Liver (tissue), 9 donors: Measurements from ENCODE around the gene SPEG. TPM values are rescaled to one million over a fixed set of nuclear protein-coding genes. Genes with fewer than 3 reads are reported as not detected.

Experiments used
- DNase-seq: peaks from one replicate; pipeline ENCODE4 v3.0.0-alpha.2; 2017; ENCODE audit warnings: low spot score
- H3K27ac ChIP-seq, 2 donors: one replicate each; pipeline ENCODE4 v1.7.0; 2013; ENCODE audit warnings: inconsistent platforms in 2 of 2, low read length in 2 of 2, control low read depth in 1 of 2, low read depth in 1 of 2, mild to moderate bottlenecking in 1 of 2
- H3K27me3 ChIP-seq, 4 donors: one replicate each; pipeline versions ENCODE4 v1.6.1 to v1.7.0; 2013; ENCODE audit warnings: low read length in 3 of 4, inconsistent platforms in 1 of 4, mild to moderate bottlenecking in 1 of 4, moderate library complexity in 1 of 4; ENCODE audit not compliant: control insufficient read depth in 4 of 4, insufficient read depth in 4 of 4
- H3K36me3 ChIP-seq, 4 donors: one replicate each; pipeline versions ENCODE4 v1.6.1 to v1.7.0; 2013; ENCODE audit warnings: low read length in 3 of 4, mild to moderate bottlenecking in 3 of 4, low read depth in 1 of 4, moderate library complexity in 1 of 4; ENCODE audit not compliant: control insufficient read depth in 4 of 4, insufficient read depth in 3 of 4
- H3K4me1 ChIP-seq, 4 donors: one replicate each; pipeline versions ENCODE4 v1.6.1 to v1.7.0; 2013; ENCODE audit warnings: low read length in 3 of 4, mild to moderate bottlenecking in 3 of 4, moderate library complexity in 1 of 4; ENCODE audit not compliant: control insufficient read depth in 4 of 4, insufficient read depth in 4 of 4
- H3K4me3 ChIP-seq, 3 donors: one replicate each; pipeline versions ENCODE4 v1.6.1 to v1.7.0; 2013; ENCODE audit warnings: low read length in 3 of 3, control low read depth in 1 of 3, low read depth in 1 of 3, mild to moderate bottlenecking in 1 of 3
- H3K9ac ChIP-seq, 2 donors: one replicate each; pipeline ENCODE4 v1.7.0; 2013; ENCODE audit warnings: low read length in 2 of 2, mild to moderate bottlenecking in 2 of 2, moderate library complexity in 2 of 2, control low read depth in 1 of 2, low read depth in 1 of 2
- H3K9me3 ChIP-seq, 4 donors: one replicate each; pipeline versions ENCODE4 v1.6.1 to v1.7.0; 2013; ENCODE audit warnings: low read length in 3 of 4; ENCODE audit not compliant: control insufficient read depth in 4 of 4
- FOXA2 ChIP-seq: IDR thresholded peaks from 2 replicates; pipeline ENCODE4 v1.6.1; 2016; ENCODE audit warnings: antibody characterized with exemption
- GABPA ChIP-seq, 2 donors: IDR thresholded peaks in 1 of 2; conservative IDR thresholded peaks in 1 of 2; 2 replicates each; pipeline ENCODE4 v1.6.1; 2016; ENCODE audit warnings: antibody characterized with exemption in 2 of 2, mild to moderate bottlenecking in 1 of 2, moderate library complexity in 1 of 2
- HNF4A ChIP-seq, 2 donors: conservative IDR thresholded peaks; 2 replicates each; pipeline ENCODE4 v1.6.1; 2016; ENCODE audit warnings: antibody characterized with exemption in 2 of 2, mild to moderate bottlenecking in 2 of 2
- JUND ChIP-seq, 2 donors: IDR thresholded peaks; 2 replicates each; pipeline ENCODE4 v1.6.1; 2016; ENCODE audit warnings: antibody characterized with exemption in 2 of 2
- NR2F2 ChIP-seq: IDR thresholded peaks from 2 replicates; pipeline ENCODE4 v1.6.1; 2016; ENCODE audit warnings: antibody characterized with exemption
- RAD21 ChIP-seq, 2 donors: IDR thresholded peaks; 2 replicates each; pipeline ENCODE4 v1.6.1; 2016; ENCODE audit warnings: antibody characterized with exemption in 2 of 2, mild to moderate bottlenecking in 2 of 2
- SP1 ChIP-seq: IDR thresholded peaks from 2 replicates; pipeline ENCODE4 v1.6.1; 2018; ENCODE audit warnings: antibody characterized with exemption, mild to moderate bottlenecking
- ZBTB33 ChIP-seq: IDR thresholded peaks from 2 replicates; pipeline ENCODE4 v1.6.1; 2016; ENCODE audit warnings: antibody characterized with exemption
- WGBS: extraction: QIAGEN DNeasy Blood & Tissue Kit; methylation state at CpG from one replicate; pipeline ENCODE4 v1.1.7; 2013; 5-methylcytosine and 5-hydroxymethylcytosine counted together
- polyA plus RNA-seq, 2 donors: library from polyadenylated mRNA; stranded (reverse) in 1 of 2; unstranded in 1 of 2; fragments of 200-250 nt in 1 of 2; fragments of >200 nt in 1 of 2; fragmentation: Nextera tagmentation in 1 of 2; extraction: Ambion mirVana in 1 of 2; gene quantifications; one replicate each; pipeline versions ENCODE4 v1.2.1 to v1.2.3, GENCODE V29; 2013 to 2015
- total RNA-seq, 2 donors: library from RNA; depleted of rRNA; stranded (reverse); fragments of >200 nt; gene quantifications; one replicate each; pipeline ENCODE4 v1.2.3, GENCODE V29; 2014
- TF ChIP-seq, protein P1 (sequence below): fragments of 150-350 bp; IDR thresholded peaks from 2 replicates; pipeline ENCODE4 v1.5.1; 2017; ENCODE audit warnings: improper control_type of control experiment, low read depth, low read length; ENCODE audit not compliant: missing input control
- TF ChIP-seq, protein P2 (sequence below): IDR thresholded peaks from 2 replicates; pipeline ENCODE4 v1.6.1; 2016; ENCODE audit warnings: antibody characterized with exemption, mild to moderate bottlenecking
- TF ChIP-seq, protein P3 (sequence below): IDR thresholded peaks from 2 replicates; pipeline ENCODE4 v1.6.1; 2016; ENCODE audit warnings: antibody characterized with exemption
- donor health status: healthy.
- donor health status: healthy.
- donor health status: healthy.
- donor health status: healthy.
- donor health status: healthy.

Gene SPEG
- total and polyA plus RNA-seq, 4 donors = 0.51 to 0.96 (median 0.66) TPM

DNA sequence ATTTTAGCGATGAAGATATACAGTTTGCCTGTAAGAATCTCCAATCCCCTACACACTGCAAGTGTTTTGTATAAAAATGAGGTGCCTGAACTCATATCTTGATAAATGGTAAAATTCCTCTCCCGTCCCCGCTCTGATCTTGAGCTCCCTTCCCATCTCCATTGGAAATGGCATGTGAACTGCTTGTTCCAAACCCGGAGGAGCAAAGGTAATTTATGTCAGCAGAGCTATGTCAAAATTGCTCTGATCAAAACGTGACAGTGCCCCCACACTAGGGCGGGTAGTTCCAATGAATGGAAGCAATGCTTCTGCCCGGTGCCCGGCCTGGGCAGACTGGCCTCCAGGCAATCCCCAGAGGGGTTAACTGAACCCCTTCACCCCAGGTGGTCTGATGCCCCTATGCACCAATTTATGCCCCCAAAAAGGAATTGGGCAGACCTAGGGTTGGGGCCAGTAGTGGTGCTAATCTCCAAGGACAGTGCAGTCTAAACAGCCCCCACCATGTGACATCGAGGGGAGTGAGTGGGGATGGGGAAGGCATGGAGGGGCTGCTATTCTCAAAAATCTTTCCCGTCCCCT, 60.4 kb downstream of the SPEG start:
- Histone ChIP-seq H3K36me3 (no peaks in the 10 kb centered on the region), H3K9ac (no peak overlapping the region), H3K4me1 (peaks cover 6 to 30% (median 21%) of the 10 kb centered on the region in 4 donors), H3K27ac (no peak overlapping the region), H3K4me3 (no peak overlapping the region), H3K27me3 (peaks cover 0 to 3% (median 0%) of the 10 kb centered on the region in 4 donors), H3K9me3 (no peaks in the 10 kb centered on the region)
- DNase-seq = no peak
- TF ChIP-seq SP1 = no peak
- TF ChIP-seq FOXA2 = no peak
- no peak for TF ChIP-seq GABPA (IDR thresholded peaks at IDR 0.05 in 1 of 2, conservative IDR thresholded peaks at IDR 0.05 in 1 of 2)
- 28% methylated on average over 10 of the region's 10 CpGs for WGBS

GRCh38 chr2:219495531-219496122, 61.0 kb downstream of the SPEG start:
- peak; percentile 75 for DNase-seq
- H3K9ac ChIP-seq = no peak overlapping the region
- H3K27ac ChIP-seq = no peak overlapping the region
- peaks cover 6 to 32% (median 22%) of the 10 kb centered on the region in 4 donors for H3K4me1 ChIP-seq
- no peaks in the 10 kb centered on the region for H3K36me3 ChIP-seq
- H3K27me3 ChIP-seq = no peaks in the 10 kb centered on the region
- no peaks in the 10 kb centered on the region for H3K9me3 ChIP-seq
- WGBS = 29% methylated on average over 14 of the region's 14 CpGs
- TF ChIP-seq NR2F2 (no peak), RAD21 (IDR thresholded peaks at IDR 0.05) (peak; percentile 60 to 73), SP1 (no peak), ZBTB33 (no peak), JUND (IDR thresholded peaks at IDR 0.05) (no peak), HNF4A (conservative IDR thresholded peaks at IDR 0.05) (no peak)
- TF ChIP-seq, protein P1, sequence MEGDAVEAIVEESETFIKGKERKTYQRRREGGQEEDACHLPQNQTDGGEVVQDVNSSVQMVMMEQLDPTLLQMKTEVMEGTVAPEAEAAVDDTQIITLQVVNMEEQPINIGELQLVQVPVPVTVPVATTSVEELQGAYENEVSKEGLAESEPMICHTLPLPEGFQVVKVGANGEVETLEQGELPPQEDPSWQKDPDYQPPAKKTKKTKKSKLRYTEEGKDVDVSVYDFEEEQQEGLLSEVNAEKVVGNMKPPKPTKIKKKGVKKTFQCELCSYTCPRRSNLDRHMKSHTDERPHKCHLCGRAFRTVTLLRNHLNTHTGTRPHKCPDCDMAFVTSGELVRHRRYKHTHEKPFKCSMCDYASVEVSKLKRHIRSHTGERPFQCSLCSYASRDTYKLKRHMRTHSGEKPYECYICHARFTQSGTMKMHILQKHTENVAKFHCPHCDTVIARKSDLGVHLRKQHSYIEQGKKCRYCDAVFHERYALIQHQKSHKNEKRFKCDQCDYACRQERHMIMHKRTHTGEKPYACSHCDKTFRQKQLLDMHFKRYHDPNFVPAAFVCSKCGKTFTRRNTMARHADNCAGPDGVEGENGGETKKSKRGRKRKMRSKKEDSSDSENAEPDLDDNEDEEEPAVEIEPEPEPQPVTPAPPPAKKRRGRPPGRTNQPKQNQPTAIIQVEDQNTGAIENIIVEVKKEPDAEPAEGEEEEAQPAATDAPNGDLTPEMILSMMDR = peak; percentile 47
- TF ChIP-seq, protein P2, sequence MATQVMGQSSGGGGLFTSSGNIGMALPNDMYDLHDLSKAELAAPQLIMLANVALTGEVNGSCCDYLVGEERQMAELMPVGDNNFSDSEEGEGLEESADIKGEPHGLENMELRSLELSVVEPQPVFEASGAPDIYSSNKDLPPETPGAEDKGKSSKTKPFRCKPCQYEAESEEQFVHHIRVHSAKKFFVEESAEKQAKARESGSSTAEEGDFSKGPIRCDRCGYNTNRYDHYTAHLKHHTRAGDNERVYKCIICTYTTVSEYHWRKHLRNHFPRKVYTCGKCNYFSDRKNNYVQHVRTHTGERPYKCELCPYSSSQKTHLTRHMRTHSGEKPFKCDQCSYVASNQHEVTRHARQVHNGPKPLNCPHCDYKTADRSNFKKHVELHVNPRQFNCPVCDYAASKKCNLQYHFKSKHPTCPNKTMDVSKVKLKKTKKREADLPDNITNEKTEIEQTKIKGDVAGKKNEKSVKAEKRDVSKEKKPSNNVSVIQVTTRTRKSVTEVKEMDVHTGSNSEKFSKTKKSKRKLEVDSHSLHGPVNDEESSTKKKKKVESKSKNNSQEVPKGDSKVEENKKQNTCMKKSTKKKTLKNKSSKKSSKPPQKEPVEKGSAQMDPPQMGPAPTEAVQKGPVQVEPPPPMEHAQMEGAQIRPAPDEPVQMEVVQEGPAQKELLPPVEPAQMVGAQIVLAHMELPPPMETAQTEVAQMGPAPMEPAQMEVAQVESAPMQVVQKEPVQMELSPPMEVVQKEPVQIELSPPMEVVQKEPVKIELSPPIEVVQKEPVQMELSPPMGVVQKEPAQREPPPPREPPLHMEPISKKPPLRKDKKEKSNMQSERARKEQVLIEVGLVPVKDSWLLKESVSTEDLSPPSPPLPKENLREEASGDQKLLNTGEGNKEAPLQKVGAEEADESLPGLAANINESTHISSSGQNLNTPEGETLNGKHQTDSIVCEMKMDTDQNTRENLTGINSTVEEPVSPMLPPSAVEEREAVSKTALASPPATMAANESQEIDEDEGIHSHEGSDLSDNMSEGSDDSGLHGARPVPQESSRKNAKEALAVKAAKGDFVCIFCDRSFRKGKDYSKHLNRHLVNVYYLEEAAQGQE = peak; percentile 85
- TF ChIP-seq, protein P3, sequence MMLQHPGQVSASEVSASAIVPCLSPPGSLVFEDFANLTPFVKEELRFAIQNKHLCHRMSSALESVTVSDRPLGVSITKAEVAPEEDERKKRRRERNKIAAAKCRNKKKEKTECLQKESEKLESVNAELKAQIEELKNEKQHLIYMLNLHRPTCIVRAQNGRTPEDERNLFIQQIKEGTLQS = no peak
- H3K4me3 ChIP-seq = no peak overlapping the region
